Type B pancreatic cell (in vitro differentiated cells): Measurements from ENCODE around the gene SGSM2. TPM values are rescaled to one million over a fixed set of nuclear protein-coding genes. Genes with fewer than 3 reads are reported as not detected.
"Not testable (repeated sequence)": the region's sequence is repeated elsewhere in the genome, so short reads cannot be mapped to it uniquely, and the experiment has no call there.

Experiments used
- DNase-seq: peaks from one replicate; pipeline ENCODE4 v3.0.0; 2021; ENCODE audit warnings: mixed read lengths; ENCODE audit not compliant: unreplicated experiment; ENCODE audit errors: extremely low spot score
- H3K27ac Mint-ChIP-seq: 2 replicates; pipeline ENCODE4 v1.8.0; 2021; ENCODE audit warnings: mild to moderate bottlenecking, mixed read lengths
- H3K27me3 Mint-ChIP-seq: 2 replicates; pipeline ENCODE4 v1.8.0; 2021; ENCODE audit warnings: mixed read lengths
- H3K36me3 Mint-ChIP-seq: 2 replicates; pipeline ENCODE4 v1.8.0; 2021; ENCODE audit warnings: mixed read lengths
- H3K4me1 Mint-ChIP-seq: one replicate; pipeline ENCODE4 v1.8.0; 2021; ENCODE audit warnings: mixed read lengths; ENCODE audit not compliant: unreplicated experiment
- H3K4me3 Mint-ChIP-seq: 2 replicates; pipeline ENCODE4 v1.8.0; 2021; ENCODE audit warnings: mild to moderate bottlenecking, mixed read lengths
- H3K9me3 Mint-ChIP-seq: 2 replicates; pipeline ENCODE4 v1.8.0; 2021; ENCODE audit warnings: mixed read lengths
- total RNA-seq: library from RNA; stranded (reverse); gene quantifications from 2 replicates; pipeline ENCODE4 v1.2.1, GENCODE V29; 2021; ENCODE audit warnings: low replicate concordance
- TF ChIP-seq, protein P1 (sequence below): fragments of 200-600 bp; sonication (generic); conservative IDR thresholded peaks from 2 replicates; pipeline ENCODE4 v1.5.0; 2021; ENCODE audit warnings: antibody characterized with exemption, mild to moderate bottlenecking

The SGSM2 gene
- total RNA-seq, 1 donor from 2014 or later: 74.3 TPM

DNA sequence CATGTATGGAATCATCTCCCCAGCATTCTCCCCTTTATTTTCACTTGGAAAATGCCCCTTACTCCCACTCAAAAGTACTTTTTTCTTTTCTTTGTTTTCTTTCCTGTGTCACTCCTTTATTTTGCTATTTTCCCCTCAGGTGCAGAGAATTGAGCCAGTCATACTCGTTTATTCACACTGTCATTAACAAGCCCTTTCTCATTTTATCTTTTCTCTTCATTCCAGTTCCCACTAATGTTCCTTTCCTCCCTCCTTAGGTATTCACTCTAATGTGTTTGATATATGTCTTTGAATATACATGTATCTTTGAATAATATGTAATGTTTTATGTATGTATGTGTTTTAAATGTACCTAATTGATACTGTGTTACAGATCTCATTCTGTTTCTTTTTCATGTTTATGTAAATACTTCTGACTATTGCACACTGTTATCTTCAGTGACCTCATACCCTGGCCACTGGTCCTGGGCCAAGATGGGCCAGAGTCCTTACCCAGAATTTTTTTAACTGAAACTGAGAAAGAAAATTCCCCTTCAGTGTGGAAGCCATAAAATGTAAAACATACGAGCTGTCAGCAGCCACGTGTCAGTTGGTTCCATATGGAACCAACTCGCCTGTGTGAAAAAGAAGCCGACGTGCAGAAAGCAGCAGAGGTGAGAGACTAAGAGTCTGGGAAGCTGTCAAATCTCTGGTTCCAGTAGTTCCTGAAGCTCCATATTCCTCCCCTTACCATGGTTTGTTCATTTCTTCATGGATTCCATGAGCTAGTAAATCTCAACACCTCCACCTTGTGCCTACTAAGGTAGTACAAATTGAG lies 27.8 kb upstream of the SGSM2 start:
- peak overlapping the region; percentile 59 for H3K4me3 Mint-ChIP-seq
- peaks cover 16% of the 10 kb centered on the region for H3K4me1 Mint-ChIP-seq
- TF ChIP-seq, protein P1, sequence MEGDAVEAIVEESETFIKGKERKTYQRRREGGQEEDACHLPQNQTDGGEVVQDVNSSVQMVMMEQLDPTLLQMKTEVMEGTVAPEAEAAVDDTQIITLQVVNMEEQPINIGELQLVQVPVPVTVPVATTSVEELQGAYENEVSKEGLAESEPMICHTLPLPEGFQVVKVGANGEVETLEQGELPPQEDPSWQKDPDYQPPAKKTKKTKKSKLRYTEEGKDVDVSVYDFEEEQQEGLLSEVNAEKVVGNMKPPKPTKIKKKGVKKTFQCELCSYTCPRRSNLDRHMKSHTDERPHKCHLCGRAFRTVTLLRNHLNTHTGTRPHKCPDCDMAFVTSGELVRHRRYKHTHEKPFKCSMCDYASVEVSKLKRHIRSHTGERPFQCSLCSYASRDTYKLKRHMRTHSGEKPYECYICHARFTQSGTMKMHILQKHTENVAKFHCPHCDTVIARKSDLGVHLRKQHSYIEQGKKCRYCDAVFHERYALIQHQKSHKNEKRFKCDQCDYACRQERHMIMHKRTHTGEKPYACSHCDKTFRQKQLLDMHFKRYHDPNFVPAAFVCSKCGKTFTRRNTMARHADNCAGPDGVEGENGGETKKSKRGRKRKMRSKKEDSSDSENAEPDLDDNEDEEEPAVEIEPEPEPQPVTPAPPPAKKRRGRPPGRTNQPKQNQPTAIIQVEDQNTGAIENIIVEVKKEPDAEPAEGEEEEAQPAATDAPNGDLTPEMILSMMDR: no peak
- H3K9me3 Mint-ChIP-seq: no peaks in the 10 kb centered on the region
- H3K36me3 Mint-ChIP-seq: peaks cover 4% of the 10 kb centered on the region
- no peaks in the 10 kb centered on the region for H3K27me3 Mint-ChIP-seq
- peak overlapping the region; percentile 76 for H3K27ac Mint-ChIP-seq
- no peak for DNase-seq

DNA sequence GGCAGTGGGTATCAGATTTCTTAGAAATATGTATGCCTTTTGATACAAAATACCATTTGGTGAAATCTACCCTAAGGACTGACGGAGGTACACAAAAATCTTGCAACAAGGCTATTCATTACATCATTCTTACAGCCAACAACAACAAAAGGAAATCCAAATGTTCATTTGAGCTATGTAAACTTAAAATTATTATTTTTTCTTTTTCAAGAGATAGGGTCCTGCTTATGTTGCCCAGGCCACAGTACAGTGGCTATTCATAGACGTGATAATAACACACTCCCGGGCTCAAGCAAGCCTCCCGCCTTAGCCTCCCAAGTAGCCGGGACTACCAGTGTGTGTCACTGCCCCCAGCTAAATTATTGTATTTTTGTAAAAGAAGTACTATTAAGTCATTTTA lies 24.6 kb upstream of the SGSM2 start:
- H3K4me3 Mint-ChIP-seq: no peak overlapping the region
- no peak overlapping the region for H3K27ac Mint-ChIP-seq
- H3K4me1 Mint-ChIP-seq: peaks cover 6% of the 10 kb centered on the region
- no peaks in the 10 kb centered on the region for H3K9me3 Mint-ChIP-seq
- no peak for DNase-seq
- H3K27me3 Mint-ChIP-seq: no peaks in the 10 kb centered on the region
- TF ChIP-seq, protein P1: no peak
- H3K36me3 Mint-ChIP-seq: peaks cover 9% of the 10 kb centered on the region

DNA sequence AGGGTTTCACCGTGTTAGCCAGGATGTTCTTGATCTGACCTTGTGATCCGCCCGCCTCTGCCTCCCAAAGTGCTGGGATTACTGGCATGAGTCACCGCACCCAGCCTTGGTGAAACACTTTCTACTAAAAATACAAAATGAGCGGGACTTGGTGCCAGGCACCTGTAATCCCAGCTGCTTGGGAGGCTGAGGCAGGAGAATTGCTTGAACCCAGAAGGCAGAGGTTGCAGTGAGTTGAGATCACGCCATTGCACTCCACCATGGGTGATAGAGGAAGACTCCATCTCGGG lies 20.4 kb upstream of the SGSM2 start:
- H3K4me1 Mint-ChIP-seq, H3K4me3 Mint-ChIP-seq, H3K9me3 Mint-ChIP-seq, H3K27ac Mint-ChIP-seq, H3K27me3 Mint-ChIP-seq, DNase-seq: not testable (repeated sequence)
- H3K36me3 Mint-ChIP-seq: peaks cover 18% of the 10 kb centered on the region

DNA sequence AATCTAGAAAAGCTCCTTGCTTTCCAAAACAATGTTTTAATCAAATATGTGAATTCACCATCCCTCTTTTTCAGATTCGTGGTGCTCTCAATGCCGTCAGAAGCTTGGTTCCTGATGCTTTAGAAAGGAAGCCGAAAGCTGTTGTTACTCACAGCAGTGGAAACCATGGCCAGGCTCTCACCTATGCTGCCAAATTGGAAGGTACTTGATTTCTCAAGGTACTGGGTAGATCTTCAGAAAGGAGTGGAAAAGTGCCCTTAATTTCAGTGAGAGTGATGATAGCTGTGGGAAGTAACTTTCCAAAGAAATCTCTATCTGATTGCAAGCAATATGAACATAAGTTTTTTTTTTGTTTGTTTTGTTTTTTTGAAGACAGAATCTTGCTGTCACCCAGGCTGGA lies 19.5 kb upstream of the SGSM2 start:
- H3K4me3 Mint-ChIP-seq: no peak overlapping the region
- H3K9me3 Mint-ChIP-seq: no peaks in the 10 kb centered on the region
- TF ChIP-seq, protein P1: no peak

DNA sequence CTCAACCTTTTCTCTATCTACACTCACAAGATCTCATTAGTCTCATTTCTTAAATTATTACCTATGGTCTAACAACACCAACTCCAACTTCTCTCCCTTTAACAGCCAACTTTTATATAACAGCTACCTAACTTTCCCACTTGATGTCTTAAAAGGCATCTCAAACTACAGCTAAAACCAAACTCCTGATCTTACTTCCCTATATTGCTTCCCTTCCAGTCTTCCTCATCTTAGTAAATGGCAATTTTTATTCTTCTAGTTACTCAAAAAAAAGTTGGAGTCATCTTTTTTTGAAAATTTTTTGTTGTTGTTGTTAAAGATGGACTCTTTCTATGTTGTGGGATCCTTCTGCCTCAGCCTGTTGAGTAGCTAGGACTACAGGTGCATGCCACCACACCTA lies 18.2 kb upstream of the SGSM2 start:
- Mint-ChIP-seq H3K4me1 (no peaks in the 10 kb centered on the region), H3K9me3 (no peaks in the 10 kb centered on the region), H3K27ac (no peak overlapping the region), H3K4me3 (no peak overlapping the region), H3K27me3 (no peaks in the 10 kb centered on the region), H3K36me3 (peaks cover 32% of the 10 kb centered on the region)
- TF ChIP-seq, protein P1: no peak
- DNase-seq: no peak

More for the DNA sequence above, 19.5 kb upstream of the SGSM2 start:
- Mint-ChIP-seq H3K36me3 (peaks cover 23% of the 10 kb centered on the region), H3K27me3 (no peaks in the 10 kb centered on the region), H3K27ac (no peak overlapping the region), H3K4me1 (no peaks in the 10 kb centered on the region)
- DNase-seq: no peak

DNA sequence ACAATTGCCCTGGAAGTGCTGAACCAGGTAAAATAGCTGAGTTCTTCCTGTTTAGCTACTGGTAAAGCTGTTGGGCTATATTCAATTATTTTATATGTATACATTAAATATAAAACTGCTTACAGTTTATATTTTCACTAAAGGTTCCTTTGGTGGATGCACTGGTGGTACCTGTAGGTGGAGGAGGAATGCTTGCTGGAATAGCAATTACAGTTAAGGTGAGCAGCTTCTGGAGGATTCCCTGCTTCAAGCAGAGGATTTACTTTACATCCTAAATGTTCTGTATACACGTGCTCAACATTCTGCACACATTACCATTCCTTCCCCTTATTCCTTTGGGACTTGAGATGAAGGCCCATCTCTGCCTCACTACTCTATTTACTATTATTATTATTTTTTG lies 15.9 kb upstream of the SGSM2 start:
- Mint-ChIP-seq H3K4me1 (no peaks in the 10 kb centered on the region), H3K9me3 (no peaks in the 10 kb centered on the region), H3K4me3 (no peak overlapping the region), H3K27ac (no peak overlapping the region), H3K36me3 (peaks cover 38% of the 10 kb centered on the region), H3K27me3 (no peaks in the 10 kb centered on the region)
- DNase-seq: no peak
- TF ChIP-seq, protein P1: no peak
